Erythroblast (primary cell): Measurements from ENCODE around the gene MC1R.

Experiments used
- GATA1 ChIP-seq: IDR thresholded peaks from 2 replicates; pipeline ENCODE4 v1.6.1; 2011; ENCODE audit warnings: low read depth, mild to moderate bottlenecking, control low read depth, low read length, moderate library complexity
- POLR2A ChIP-seq: IDR thresholded peaks from 2 replicates; pipeline ENCODE4 v1.6.1; 2011; ENCODE audit warnings: mild to moderate bottlenecking, low read length

GRCh38 chr16:89900885-89901284 lies 17.8 kb upstream of the MC1R start:
- TF ChIP-seq POLR2A (no peak), GATA1 (no peak)
